WTC11 (cell line): Measurements from ENCODE around the gene SLC40A1.

Source experiments
- ESRRA ChIP-seq: sonication (generic); formaldehyde crosslinking; IDR thresholded peaks from 2 replicates; pipeline ENCODE4 v1.8.1; 2022; ENCODE audit warnings: mild to moderate bottlenecking, missing genetic modification reagents, borderline replicate concordance
- JUN ChIP-seq: sonication (generic); formaldehyde crosslinking; IDR thresholded peaks from 2 replicates; pipeline ENCODE4 v1.8.0; 2023; ENCODE audit warnings: mild to moderate bottlenecking, missing genetic modification reagents
- MLX ChIP-seq: sonication (generic); formaldehyde crosslinking; IDR thresholded peaks from 2 replicates; pipeline ENCODE4 v1.8.1; 2023; ENCODE audit warnings: mild to moderate bottlenecking, missing genetic modification reagents, moderate library complexity
- SP1 ChIP-seq: sonication (generic); formaldehyde crosslinking; conservative IDR thresholded peaks from 2 replicates; pipeline ENCODE4 v1.8.1; 2022; ENCODE audit warnings: missing genetic modification reagents
- TEAD1 ChIP-seq: sonication (generic); formaldehyde crosslinking; IDR thresholded peaks from 2 replicates; pipeline ENCODE4 v1.8.0; 2022; ENCODE audit warnings: mild to moderate bottlenecking, missing genetic modification reagents
- USF1 ChIP-seq: sonication (generic); formaldehyde crosslinking; IDR thresholded peaks from 2 replicates; pipeline ENCODE4 v1.8.0; 2022; ENCODE audit warnings: mild to moderate bottlenecking, missing genetic modification reagents
- ZNF396 ChIP-seq: fragments of 250-450 bp; sonication (Bioruptor Pico); IDR thresholded peaks from 2 replicates; pipeline ENCODE4 v1.8.0; 2021; ENCODE audit warnings: mild to moderate bottlenecking, moderate library complexity, borderline replicate concordance
- TF ChIP-seq, protein P1 (sequence below): fragments of 200-600 bp; IDR thresholded peaks from 2 replicates; pipeline ENCODE4 v1.8.0; 2022; ENCODE audit warnings: antibody characterized with exemption
- TF ChIP-seq, protein P2 (sequence below): sonication (generic); formaldehyde crosslinking; IDR thresholded peaks from 2 replicates; pipeline ENCODE4 v1.8.0; 2022; ENCODE audit warnings: mild to moderate bottlenecking, missing genetic modification reagents

DNA sequence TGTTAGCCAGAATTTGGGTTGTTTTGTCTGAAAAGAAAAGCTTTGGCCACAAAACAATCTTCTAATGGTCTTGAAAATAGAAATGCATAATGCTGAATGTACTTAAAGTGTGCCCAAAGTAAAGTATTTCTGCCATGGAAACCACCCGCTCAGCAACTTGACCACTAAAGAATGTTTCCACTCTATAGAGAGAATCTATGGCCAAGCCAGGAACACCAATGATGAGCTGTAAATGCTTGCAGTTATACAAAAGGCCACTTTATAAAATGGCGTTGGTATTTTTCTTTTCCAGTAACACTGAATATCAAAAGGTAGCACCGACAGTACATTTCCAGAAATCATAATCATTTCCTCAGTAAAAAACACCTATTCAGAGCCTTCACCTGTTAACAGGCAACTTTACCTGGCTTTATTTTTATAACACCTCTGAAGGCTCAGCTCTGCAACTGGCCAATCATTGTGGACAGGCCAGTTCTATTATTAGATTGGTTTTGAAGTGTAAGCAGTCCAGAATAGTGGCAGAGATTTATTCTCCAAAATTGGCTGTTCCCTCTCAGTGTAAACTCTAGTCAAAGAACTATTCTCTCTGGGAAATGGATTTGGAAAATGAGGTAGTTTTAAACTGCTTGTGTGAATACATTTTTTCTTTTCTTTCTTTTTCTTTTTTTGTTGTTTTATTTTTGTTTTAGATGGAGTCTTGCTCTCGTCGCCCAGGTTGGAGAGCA, 36.1 kb downstream of the SLC40A1 start:
- no peak for TF ChIP-seq USF1 (CRISPR knock-in tag)
- TF ChIP-seq, protein P1, sequence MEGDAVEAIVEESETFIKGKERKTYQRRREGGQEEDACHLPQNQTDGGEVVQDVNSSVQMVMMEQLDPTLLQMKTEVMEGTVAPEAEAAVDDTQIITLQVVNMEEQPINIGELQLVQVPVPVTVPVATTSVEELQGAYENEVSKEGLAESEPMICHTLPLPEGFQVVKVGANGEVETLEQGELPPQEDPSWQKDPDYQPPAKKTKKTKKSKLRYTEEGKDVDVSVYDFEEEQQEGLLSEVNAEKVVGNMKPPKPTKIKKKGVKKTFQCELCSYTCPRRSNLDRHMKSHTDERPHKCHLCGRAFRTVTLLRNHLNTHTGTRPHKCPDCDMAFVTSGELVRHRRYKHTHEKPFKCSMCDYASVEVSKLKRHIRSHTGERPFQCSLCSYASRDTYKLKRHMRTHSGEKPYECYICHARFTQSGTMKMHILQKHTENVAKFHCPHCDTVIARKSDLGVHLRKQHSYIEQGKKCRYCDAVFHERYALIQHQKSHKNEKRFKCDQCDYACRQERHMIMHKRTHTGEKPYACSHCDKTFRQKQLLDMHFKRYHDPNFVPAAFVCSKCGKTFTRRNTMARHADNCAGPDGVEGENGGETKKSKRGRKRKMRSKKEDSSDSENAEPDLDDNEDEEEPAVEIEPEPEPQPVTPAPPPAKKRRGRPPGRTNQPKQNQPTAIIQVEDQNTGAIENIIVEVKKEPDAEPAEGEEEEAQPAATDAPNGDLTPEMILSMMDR, result no peak
- TF ChIP-seq ESRRA (CRISPR knock-in tag), result no peak
- no peak for TF ChIP-seq SP1 (CRISPR knock-in tag)
- TF ChIP-seq ZNF396, result no peak
- no peak for TF ChIP-seq JUN
- TF ChIP-seq, protein P2, sequence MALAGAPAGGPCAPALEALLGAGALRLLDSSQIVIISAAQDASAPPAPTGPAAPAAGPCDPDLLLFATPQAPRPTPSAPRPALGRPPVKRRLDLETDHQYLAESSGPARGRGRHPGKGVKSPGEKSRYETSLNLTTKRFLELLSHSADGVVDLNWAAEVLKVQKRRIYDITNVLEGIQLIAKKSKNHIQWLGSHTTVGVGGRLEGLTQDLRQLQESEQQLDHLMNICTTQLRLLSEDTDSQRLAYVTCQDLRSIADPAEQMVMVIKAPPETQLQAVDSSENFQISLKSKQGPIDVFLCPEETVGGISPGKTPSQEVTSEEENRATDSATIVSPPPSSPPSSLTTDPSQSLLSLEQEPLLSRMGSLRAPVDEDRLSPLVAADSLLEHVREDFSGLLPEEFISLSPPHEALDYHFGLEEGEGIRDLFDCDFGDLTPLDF (CRISPR knock-in tag), result no peak
- TF ChIP-seq MLX (CRISPR knock-in tag), result no peak
- no peak for TF ChIP-seq TEAD1 (CRISPR knock-in tag)
